HG02623 (cell line): Measurements from ENCODE around the gene OSBPL6.
"Not testable (repeated sequence)": the region's sequence is repeated elsewhere in the genome, so short reads cannot be mapped to it uniquely, and the experiment has no call there.

Experiments
- ATAC-seq: cut with Tn5 transposase; IDR thresholded peaks from one replicate; pipeline ENCODE4 v1.9.1; 2021; ENCODE audit warnings: moderate library complexity; ENCODE audit not compliant: unreplicated experiment

OSBPL6 gene

DNA sequence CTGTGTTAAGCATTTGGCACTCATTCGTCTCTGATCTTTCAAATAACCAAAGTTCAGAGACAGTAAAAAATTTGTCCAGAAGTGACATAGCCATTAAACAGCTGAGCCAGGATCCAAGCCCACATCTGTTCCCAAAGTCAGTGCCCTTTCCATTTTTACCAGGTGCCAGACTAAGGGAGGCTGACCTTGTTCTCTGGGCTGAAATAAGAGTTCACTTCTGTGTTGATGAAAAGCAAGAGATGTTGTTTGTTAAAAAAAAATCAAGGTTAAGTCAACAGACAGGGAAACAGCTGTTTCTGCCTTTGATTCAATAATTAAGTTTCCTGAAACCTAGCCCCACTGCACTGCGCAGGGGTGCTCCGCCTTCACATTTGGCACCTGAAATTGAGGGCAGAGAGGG is 139.5 kb downstream of the OSBPL6 start:
- ATAC-seq, result no peak

DNA sequence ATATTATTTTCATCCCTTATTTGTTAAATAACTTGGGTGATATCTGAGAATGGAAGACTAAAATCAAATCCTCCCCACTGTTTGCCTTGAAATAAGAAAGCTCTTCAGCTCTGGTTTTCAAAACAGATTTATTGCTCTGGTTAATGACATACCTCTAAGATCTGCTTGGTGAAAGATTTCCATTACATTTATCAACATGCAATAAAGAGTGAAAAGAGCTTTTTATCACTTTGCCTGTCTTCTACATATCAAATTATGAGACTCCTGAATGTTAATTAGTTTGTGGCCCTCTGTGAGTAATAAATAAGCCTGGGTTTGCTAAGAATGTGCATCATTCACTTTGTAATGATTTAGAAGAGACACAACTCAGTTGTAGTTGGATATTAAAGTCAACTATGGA is 140.9 kb downstream of the OSBPL6 start:
- no peak for ATAC-seq

DNA sequence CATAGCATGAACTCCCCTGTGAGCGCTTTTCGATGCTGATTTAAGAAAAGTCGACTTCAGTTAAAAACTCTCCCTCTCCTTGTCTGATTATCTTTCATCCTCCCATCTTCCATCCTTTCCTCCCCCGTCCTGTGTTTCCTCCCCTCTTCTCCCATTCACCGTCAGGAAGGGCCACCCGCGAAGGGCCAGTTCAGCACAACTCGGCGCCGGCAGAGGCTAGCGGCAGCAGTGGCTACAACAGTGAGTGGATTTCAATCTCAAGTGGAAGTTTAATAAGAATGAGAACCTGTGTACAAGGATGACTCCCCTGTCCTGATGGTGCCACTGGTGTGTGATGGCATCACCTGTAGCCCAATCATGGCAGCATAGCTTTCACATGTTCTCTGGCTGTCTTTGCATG is 149.8 kb downstream of the OSBPL6 start:
- no peak for ATAC-seq

DNA sequence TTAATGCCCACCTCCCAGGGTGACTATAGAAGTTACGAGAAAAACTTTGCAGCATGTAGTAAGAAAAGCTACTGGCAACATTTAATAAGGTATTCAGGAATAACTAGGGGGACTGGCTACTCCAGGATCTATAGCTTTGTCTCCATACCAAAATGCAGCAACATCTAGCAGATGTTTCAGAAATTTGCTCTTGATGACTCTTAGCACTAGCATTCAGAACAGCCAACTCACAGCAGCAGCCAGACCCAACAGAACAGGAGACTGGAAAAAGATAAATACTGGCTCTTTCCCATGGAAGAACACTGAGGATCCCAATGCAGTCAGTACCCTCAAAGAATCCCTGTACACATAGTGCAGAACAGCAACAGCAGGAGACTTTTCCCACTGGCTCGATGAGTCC is 151.6 kb downstream of the OSBPL6 start:
- no peak for ATAC-seq

DNA sequence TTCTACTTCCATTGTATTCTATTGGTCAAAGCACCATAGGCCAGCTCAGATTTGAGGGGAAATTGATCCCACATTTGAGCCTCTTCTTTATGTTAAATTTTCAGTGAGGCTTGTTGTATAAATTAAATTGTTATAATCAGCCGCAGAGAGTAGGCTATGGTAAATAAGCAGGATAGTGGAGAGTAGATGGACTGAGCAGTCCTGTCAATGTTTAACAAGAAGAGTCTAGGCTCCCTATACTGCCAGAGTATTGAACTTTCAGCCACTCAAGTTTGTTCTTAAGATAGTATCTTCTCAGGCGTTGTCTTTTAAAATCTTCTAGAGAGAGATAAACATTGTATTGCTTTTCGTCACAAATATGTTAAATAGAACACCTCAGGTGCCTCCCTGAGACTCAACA is 155.7 kb downstream of the OSBPL6 start:
- ATAC-seq, result no peak

DNA sequence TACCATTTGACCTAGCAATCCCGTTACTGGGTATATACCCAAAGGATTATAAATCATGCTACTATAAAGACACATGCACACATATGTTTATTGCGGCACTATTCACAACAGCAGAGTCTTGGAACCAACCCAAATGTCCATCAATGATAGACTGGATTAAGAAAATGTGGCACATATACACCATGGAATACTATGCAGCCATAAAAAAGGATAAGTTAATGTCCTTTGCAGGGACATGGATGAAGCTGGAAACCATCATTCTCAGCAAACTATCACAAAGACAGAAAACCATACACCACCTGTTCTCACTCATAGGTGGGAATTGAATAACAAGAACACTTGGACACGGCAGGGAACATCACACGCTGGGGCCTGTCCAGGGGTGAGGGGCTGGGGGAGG is 163.4 kb downstream of the OSBPL6 start:
- ATAC-seq, result not testable (repeated sequence)

DNA sequence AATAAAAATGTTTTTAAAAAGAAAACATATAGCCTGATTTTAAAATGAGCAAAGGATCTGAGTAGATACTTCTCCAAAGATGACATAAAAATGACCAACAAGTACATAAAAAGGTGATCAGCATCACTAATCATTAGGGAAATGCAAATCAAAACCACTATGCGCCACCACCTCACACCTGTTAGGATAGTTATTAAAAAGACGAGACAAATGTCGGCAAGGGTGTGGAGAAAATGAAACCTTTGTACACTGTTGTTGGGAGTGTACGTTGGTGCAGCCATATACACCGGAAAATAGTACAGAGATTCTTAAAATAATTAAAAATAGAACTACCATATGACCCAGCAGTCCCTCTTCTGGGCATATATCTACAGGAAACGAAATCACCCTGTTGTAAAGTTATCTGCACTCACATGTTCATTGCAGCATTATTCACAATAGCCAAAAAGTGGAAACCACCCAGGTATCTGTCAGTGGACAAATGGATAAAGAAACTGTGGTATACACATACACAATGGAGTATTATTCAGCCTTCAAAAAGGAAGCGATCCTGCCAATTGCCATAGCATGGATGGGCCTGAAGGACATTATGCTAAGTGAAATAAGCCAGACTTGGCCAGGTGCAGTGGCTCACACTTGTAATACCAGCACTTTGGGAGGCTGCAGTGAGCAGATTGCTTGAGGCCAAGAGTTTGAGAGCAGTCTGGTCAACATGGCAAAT is 165.0 kb downstream of the OSBPL6 start:
- no peak for ATAC-seq

DNA sequence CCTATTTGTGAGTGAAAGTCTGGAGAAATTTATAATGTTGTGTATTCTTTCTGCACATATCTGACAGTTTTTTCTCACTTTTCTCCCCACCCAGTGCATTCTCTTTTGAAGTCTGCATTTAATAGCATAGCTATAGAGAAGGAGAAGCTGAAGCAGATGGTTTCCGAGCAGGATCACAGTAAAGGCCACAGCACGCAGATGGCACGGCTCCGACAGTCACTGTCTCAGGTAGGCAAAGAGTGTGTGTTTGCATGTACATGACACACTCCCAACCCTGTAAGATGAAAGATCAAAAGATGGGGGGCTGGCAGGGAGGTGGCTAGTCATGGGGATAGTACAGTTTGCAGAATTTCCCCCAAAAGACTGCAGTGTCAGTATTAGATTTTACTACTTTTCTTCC is 167.3 kb downstream of the OSBPL6 start:
- ATAC-seq, result no peak

DNA sequence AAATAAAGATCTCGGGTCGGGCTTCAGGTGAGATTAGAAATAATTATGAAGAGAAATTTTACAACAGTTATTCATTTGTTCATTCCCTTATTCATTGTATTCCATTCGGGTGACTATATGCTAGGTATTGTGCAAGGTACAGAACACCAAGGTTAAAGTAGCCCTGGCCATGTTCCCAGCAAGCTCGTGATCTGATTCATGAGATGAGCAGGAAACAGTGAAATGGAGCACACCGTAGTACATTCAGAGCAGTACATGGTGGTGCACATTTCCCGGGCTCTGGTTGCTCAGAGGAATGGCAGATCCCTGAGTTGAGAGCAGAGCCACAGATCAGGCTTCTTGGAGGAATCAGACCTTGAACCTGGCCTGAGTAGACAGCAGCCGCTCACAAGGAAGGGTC is 168.9 kb downstream of the OSBPL6 start:
- no peak for ATAC-seq

DNA sequence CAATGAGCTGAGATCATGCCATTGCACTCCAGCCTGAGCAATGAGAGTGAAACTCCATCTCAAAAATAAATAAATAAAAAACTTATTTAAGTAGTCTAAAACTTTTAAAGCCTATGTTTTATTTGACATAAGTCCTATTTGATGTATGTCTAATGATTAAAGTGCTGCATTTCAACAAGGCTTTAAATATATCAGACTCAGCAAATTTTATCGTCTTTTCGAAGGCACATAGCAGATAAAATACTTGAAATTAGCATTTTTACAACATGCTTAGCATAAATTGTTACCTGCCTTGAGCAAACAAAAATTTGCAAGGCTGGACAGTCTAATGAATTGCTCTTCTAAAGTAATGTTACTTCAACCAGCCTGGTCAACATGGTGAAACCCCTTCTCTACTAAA is 170.8 kb downstream of the OSBPL6 start:
- no peak for ATAC-seq

DNA sequence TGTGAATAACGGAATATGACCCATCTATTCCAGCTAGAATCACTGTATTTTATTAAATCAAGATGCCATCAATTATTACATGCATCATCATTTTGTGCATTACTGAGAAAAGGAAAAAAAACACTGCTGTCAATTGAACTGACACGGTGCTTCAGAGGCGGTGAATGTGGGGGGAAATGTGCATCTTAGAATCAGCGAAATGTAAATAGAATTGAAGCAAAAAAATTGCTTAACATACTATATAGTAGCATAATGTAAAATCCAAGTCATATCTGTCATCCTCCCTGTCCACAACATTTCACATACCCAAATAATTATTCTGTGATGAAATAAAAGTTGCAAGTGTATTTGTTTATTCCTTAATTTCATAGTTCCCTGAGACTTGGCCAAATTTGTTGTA is 172.1 kb downstream of the OSBPL6 start:
- no peak for ATAC-seq

DNA sequence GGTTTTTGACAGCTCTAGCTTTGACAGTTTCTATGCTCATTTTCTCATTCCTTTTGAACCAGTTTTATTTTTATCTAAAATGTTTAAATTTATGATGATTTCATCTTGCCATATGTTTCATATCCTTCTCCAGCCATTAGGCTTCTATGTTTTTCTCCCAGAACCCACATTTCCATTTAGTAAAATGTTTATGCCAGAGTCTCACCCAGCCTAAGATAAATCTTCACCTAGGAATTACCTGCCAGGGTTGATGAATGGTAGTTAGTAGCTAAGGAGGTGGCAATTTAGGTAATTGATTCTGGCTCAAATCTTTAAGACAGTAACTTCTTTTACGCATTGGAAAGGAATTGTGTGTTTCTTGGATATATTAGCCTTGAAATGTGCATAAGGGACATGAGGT is 173.0 kb downstream of the OSBPL6 start:
- no peak for ATAC-seq

DNA sequence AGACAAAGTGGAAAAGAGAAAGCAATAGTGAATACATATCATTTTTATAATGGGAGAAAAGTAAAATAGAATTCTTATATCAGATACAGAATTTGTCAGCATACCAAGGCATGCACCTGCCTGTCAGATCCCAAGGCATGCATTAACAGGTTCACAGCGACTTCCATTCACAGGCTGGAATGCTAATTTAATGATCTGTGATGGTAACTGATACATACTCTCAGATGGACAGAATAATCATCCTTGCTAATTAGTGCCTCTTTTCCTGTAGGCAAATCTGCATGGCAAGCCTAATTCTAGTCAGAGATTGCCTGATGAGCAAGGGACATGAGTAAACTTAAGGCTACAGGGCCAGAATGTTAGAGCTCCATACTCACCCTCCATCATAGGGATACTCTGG is 180.6 kb downstream of the OSBPL6 start:
- no peak for ATAC-seq

DNA sequence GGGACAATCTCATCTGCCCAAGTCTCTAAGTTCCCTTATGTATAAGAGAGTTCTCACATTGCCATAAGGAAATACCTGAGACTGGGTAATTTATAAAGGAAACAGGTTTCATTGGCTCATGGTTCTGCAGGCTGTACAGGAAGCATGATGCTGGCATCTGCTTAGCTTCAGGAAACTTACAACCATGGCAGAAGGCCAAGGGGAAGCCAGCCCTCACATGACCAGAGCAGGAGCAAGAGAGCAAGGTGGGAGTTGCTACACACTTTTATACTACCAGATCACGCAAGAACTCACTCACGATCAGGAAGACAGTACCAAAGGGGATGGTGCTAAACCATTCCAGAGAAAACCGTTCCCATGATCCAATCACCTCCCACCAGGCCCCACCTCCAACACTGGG is 182.7 kb downstream of the OSBPL6 start:
- no peak for ATAC-seq

DNA sequence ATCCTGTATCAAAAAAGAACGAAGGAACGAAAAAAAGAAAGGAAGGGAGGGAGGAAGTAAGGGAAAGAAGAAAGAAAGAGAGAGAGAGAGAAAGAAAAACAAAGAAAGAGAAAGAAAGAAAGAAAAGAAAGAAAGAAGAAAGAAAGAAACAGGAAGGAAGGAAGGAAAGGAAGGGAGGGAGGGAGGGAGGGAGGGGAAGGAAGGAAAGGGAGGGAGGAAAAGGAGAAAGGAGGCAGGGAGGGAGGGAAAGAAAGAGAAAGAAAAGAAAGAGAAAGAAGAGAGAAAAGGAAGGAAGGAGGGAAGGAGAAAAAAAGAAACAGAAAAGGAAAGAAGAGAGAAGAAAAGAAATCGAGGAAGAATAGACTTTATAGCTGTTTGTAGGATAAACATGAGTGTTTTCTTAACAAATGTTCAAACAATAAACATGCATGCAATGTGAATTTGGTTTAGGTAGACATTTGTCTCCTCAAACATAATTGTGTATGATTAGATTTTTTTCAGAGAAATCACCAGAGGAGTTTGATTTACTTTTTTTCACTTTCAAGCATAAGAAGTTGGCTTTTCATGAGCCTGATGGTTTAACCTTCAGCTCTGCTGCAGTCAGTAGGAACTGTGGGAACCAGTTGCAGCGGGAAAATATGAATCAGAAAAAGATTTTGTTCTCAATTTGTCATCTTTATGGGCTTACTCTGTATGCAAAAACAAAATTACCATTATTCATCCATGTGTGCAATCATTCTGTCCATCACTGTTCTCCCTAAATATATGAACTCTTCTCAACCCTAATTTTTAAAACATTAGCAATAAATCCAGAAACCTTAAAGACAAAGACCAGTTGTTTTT is 185.1 kb downstream of the OSBPL6 start:
- ATAC-seq, result no peak

DNA sequence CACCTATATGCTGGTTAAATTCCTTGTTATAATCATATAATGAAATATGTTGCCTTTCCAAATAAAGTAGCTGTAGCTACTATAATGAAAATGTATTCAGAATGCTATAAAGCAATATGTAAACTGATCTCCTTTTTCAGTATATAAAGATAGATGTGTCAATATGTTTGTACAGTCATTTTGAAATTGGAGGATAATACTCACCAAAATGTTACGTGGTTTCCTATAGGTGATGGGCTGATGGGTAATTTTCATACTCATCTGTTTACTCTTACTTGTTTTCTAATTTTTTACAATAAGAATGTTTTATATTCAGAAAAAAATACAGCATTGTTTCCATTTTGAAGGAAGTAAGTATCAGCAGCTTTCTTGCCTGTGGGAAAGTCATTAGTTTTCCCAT is 186.5 kb downstream of the OSBPL6 start:
- ATAC-seq, result no peak

DNA sequence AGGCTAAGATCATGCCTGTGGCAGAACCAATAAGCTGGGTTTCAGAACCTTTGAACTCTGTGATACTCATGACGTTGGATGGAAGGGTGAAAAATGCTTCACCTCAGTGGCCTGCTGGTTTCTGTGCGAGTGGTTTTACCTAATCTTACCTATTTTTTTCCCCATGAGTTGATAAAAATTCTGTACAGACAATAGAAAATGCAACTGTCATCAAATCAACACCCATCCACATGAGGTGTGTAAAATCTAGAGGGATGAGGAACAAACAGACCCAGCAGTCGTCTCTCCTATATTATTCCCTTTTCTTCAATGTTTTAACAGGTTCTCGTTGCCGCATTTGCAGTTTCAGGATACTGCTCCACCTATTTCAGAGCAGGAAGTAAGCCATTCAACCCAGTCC is 189.4 kb downstream of the OSBPL6 start:
- no peak for ATAC-seq

DNA sequence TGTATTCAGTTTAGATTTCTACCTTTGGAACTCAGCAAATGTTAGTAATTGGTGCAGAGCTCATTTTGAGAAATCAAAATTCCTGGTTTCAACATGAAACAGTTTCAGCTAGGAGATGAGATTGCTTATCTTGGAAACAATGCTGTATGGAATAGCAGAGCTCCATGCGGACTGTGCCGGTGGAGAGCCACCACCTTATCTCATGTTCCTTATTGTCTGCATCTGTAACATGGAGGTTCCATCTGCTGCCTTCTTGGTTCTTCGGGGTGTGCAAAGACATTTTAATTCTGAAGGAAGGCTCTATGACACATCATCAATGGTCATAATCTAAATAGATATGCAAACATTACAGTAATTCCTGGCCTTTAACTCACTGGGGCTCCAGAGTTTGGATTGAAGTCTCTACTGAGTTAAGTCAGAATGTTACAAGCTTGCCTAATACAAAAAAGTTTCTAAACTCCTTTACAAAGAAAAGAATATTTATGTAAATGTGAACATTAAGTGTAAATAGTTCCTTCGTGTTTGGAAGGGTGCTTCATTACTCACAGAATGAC is 191.4 kb downstream of the OSBPL6 start:
- no peak for ATAC-seq

DNA sequence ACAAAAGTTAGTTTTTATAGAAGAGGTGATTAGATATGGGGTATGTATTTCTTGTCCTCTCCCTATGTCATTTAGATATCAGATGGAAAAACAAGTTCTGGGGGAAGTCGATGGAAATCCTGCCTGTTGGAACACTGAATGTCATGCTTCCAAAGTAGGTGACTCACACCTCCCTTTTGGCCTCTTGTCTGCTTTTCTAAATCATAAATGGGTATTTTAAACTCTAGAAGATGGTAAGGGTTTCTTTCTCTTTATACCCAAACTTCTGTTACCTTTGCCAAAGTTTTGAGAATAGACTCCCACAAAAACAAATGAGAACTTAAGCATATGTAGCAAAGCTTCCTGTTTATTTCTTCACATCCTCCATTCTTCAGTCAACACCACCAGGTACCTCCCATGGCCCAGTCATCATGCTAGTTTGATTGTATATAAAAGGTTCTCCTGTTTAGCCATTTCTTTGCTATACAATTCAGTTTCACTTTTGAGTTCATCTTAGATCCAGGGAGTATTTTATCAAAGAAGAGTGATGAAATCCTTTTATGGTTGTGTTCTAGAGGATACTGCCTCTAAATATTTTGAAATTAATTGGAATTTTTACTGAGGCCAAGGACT is 192.8 kb downstream of the OSBPL6 start:
- no peak for ATAC-seq

DNA sequence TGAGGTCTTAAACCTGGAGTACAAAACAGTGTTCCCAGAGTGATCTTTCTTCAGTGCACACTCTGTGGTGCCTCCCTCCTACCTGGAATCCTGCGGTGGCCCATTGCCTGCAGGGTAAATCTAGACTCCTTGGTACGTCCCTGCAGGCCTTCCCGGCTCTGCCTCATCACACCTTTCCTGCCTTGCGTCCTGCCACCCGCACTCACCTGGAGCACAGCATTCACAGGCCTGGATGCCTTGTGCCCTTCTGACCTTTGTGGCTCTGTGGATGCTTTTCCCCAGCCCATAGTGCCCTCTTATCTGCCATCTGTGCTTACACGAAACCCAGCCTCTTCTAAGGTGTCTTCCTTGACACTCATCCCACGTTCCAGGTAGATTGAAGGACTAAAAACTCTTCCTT is 194.0 kb downstream of the OSBPL6 start:
- ATAC-seq, result no peak

DNA sequence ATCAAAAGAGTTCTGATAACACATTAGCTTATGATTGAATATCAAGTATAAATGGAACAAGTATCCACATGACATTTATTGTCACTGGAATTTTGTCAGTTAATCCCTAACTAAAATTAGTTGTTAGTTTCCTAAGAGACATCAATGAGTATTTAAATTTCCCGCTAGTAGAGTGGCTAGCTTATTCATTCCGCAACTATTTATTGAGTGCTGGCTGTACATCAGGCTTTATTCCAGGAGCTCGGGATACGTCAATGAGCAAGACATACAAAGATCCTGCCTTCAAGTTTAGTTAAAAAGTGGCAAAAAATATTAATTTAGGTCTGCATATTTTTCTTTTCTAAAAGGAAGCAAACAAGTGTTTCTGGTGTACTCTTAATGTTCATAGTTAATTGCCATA is 197.4 kb downstream of the OSBPL6 start:
- ATAC-seq, result no peak

DNA sequence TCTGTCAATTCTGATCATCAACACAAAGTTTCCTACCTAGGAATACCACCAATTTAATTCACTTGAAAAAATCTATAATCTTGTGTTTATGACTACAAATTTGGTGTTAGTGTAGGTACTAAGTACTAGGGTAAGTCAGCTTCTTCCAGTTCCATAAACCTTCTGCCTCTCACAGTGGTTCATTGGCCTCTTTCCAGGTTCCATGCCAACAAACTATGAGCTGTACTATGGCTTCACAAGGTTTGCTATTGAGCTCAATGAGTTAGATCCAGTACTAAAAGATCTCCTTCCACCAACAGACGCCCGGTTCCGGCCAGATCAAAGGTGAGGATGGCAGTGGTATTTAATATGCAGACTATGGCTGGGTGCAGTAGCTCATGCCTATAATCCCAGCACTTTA is 197.9 kb downstream of the OSBPL6 start:
- no peak for ATAC-seq
